Anterior cingulate cortex (tissue), 58 donors: Measurements from ENCODE around the gene UBAP1.
"Not testable (repeated sequence)": the region's sequence is repeated elsewhere in the genome, so short reads cannot be mapped to it uniquely, and the experiment has no call there.

ENCODE experiments used
- DNase-seq, 58 donors: peaks; one replicate each; lab custom pipeline; 2025; lab: John Stamatoyannopoulos, UW

UBAP1 gene

GRCh38 chr9:34178436-34179212 is at the start of gene UBAP1:
UBAP1 (plus strand) TSS chr9:34179043; CDS start chr9:34220915, 41,872 bp downstream.
- peak; percentile 49 to 98 (median 92) for DNase-seq

GRCh38 chr9:34131571-34131970 is 47.3 kb upstream of the UBAP1 start:
- no peak for DNase-seq

- DNase-seq = no peak
These were observed 45.4 kb upstream of the UBAP1 start for GRCh38 chr9:34133436-34133949.

GRCh38 chr9:34134521-34134920 is 44.3 kb upstream of the UBAP1 start:
- no peak for DNase-seq

GRCh38 chr9:34138644-34139043 is 40.2 kb upstream of the UBAP1 start:
- not testable (repeated sequence) for DNase-seq

GRCh38 chr9:34139477-34140146 is 39.2 kb upstream of the UBAP1 start:
- peak in 17 of 58 donors; percentile 1 to 43 (median 16) for DNase-seq

- no peak for DNase-seq
These were observed 38.0 kb upstream of the UBAP1 start for GRCh38 chr9:34140853-34141252.

GRCh38 chr9:34143116-34143515 is 35.7 kb upstream of the UBAP1 start:
- no peak for DNase-seq

GRCh38 chr9:34145165-34145564 is 33.7 kb upstream of the UBAP1 start:
- DNase-seq = no peak

GRCh38 chr9:34151398-34151797 is 27.4 kb upstream of the UBAP1 start:
- no peak for DNase-seq

GRCh38 chr9:34154057-34154456 is 24.8 kb upstream of the UBAP1 start:
- no peak for DNase-seq

- DNase-seq = no peak
These were observed 21.5 kb upstream of the UBAP1 start for GRCh38 chr9:34157318-34157717.

- no peak for DNase-seq
These were observed 20.9 kb upstream of the UBAP1 start for GRCh38 chr9:34157898-34158297.

GRCh38 chr9:34158362-34158869 is 20.4 kb upstream of the UBAP1 start:
- DNase-seq = no peak

GRCh38 chr9:34163434-34163833 is 15.4 kb upstream of the UBAP1 start:
- no peak for DNase-seq

GRCh38 chr9:34169125-34169524 is 9.7 kb upstream of the UBAP1 start:
- no peak for DNase-seq

GRCh38 chr9:34170237-34170991 is 8.4 kb upstream of the UBAP1 start:
- peak in 3 of 58 donors; percentile 1 to 28 (median 16) for DNase-seq

- peak in 2 of 58 donors; percentile 10 to 18 for DNase-seq
These were observed 6.9 kb upstream of the UBAP1 start for GRCh38 chr9:34171753-34172535.

GRCh38 chr9:34176089-34176488 is 2.8 kb upstream of the UBAP1 start:
- no peak for DNase-seq
